Nephron progenitor cell (in vitro differentiated cells): ENCODE results near the gene BRI3.

ENCODE experiments used
- DNase-seq: peaks from one replicate; pipeline ENCODE4 v3.0.0; 2021
- H3K27ac Mint-ChIP-seq: 2 replicates; pipeline ENCODE4 v1.8.0; 2021; ENCODE audit warnings: mild to moderate bottlenecking, moderate library complexity, mixed read lengths
- H3K27me3 Mint-ChIP-seq: 2 replicates; pipeline ENCODE4 v1.8.0; 2021; ENCODE audit warnings: mild to moderate bottlenecking, low read depth, mixed read lengths; ENCODE audit not compliant: poor library complexity
- H3K36me3 Mint-ChIP-seq: 2 replicates; pipeline ENCODE4 v1.8.0; 2021; ENCODE audit warnings: low read depth, mixed read lengths
- H3K4me1 Mint-ChIP-seq: 2 replicates; pipeline ENCODE4 v1.8.0; 2021; ENCODE audit warnings: mixed read lengths
- H3K4me3 Mint-ChIP-seq: 2 replicates; pipeline ENCODE4 v1.8.0; 2021; ENCODE audit warnings: mild to moderate bottlenecking, moderate library complexity, mixed read lengths
- H3K9me3 Mint-ChIP-seq: 2 replicates; pipeline ENCODE4 v1.8.0; 2021; ENCODE audit warnings: mild to moderate bottlenecking, moderate library complexity, mixed read lengths
- CTCF ChIP-seq: fragments of 200-600 bp; sonication (generic); IDR thresholded peaks from 2 replicates; pipeline ENCODE4 v1.5.0; 2021; ENCODE audit warnings: antibody characterized with exemption

Gene BRI3

GRCh38 chr7:98250789-98251188, 30.7 kb upstream of the BRI3 start:
- no peak for TF ChIP-seq CTCF
- DNase-seq, result no peak
- Mint-ChIP-seq H3K9me3 (no peaks in the 10 kb centered on the region), H3K4me1 (peaks cover 41% of the 10 kb centered on the region), H3K27ac (no peak overlapping the region), H3K36me3 (peaks cover 10% of the 10 kb centered on the region), H3K4me3 (peak overlapping the region; percentile 92), H3K27me3 (peaks cover 13% of the 10 kb centered on the region)

DNA sequence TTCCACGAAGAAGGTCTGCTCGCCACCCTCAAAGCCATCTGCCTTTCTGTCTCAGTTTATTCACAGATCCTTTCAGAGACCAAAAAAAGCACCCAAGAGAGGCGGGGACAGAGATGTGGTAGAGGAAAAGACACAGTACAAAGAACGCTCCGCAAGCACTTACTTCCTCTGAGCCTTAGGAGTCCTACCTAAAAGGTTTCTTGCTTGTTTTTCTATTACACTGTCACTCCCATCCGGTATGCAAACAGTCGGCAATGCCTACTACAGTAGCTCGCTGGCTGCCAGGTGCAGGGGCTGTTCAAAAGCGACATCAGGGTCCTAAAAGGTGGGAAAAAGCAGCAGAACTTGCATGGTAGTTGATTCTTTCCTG, 30.3 kb upstream of the BRI3 start:
- no peak for TF ChIP-seq CTCF
- Mint-ChIP-seq H3K4me3 (peak overlapping the region; percentile 92), H3K27me3 (peaks cover 13% of the 10 kb centered on the region), H3K9me3 (no peaks in the 10 kb centered on the region), H3K4me1 (peaks cover 41% of the 10 kb centered on the region), H3K27ac (no peak overlapping the region), H3K36me3 (peaks cover 10% of the 10 kb centered on the region)
- DNase-seq, result no peak

DNA sequence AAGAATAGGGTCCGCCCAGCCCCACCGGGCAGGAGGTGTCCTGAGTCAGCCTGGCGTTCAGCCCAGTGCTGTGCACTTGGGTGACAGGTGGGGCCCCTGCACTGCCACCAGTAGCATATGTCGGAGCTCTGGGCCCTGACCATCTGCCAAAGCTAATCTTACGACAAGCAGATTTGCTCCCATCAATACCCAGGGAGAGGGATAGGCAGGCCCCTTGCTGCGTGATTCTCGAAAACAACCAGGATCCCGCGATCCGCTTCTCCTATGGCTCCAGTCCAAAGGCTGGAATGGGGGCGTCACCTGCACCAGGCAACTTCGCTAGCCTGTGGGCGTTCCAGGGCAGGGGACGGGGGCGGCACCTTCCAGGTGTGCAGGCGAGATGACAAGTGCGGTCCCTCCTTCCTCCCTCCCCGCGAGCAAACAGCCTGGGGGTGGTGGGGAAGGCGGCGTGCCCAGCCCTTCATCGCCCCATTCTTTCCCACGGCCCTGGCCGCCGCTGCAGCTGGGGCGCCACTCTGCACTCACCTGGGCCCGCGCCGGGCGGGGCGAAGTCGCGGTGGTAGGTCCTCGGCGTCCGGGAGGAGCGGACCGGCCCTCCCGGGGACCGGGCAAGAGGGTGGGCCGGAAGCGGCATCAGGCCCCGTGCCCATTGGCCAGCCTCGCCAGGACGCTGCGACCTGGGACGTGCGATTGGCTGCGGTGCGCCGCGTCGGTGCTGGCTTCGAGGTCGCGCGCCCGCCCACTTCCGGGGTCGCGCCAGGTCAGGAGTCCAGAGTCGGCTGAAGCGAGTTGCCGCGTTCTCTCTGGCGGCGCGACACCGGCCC, 29.7 kb upstream of the BRI3 start, which contains the start of gene TECPR1:
Gene TECPR1, minus strand, starts transcription at position 632 of the 824 bp plus-strand sequence. CDS start 6,086 bp downstream, outside the sequence.
- H3K36me3 Mint-ChIP-seq, result peaks cover 10% of the 10 kb centered on the region
- peak within 1 kb of the TSS; percentile 65 for H3K27ac Mint-ChIP-seq
- peak; percentile 94 for DNase-seq
- peaks cover 41% of the 10 kb centered on the region for H3K4me1 Mint-ChIP-seq
- peaks cover 13% of the 10 kb centered on the region for H3K27me3 Mint-ChIP-seq
- peak within 1 kb of the TSS; percentile 92 for H3K4me3 Mint-ChIP-seq
- H3K9me3 Mint-ChIP-seq, result no peaks in the 10 kb centered on the region
- no peak for TF ChIP-seq CTCF

- H3K4me3 Mint-ChIP-seq, result peak overlapping the region; percentile 92
- DNase-seq, result no peak
- no peak for TF ChIP-seq CTCF
- H3K9me3 Mint-ChIP-seq, result no peaks in the 10 kb centered on the region
- H3K36me3 Mint-ChIP-seq, result peaks cover 13% of the 10 kb centered on the region
- peaks cover 41% of the 10 kb centered on the region for H3K4me1 Mint-ChIP-seq
- H3K27ac Mint-ChIP-seq, result peak overlapping the region; percentile 65
- peaks cover 13% of the 10 kb centered on the region for H3K27me3 Mint-ChIP-seq
Measured at GRCh38 chr7:98252425-98253054, 28.9 kb upstream of the BRI3 start.

DNA sequence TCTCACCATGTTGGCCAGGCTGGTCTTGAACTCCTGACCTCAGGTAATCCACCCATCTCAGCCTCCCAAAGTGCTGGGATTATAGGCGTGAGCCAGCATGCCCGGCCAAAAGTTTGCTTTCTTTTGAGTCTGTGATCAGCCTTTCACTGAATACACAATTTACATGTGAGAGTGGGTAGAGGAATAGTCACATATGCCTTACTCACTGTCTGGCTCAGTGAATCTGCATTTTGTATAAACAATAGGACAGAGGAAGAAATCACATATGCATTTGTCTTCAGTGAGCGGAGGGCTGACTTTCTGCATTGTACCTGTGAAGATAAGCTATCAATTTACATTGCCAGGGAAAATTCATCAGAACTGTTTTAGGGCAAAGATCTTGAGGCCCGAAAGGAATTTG, 27.0 kb upstream of the BRI3 start:
- DNase-seq, result no peak
- H3K36me3 Mint-ChIP-seq, result peaks cover 12% of the 10 kb centered on the region
- peaks cover 8% of the 10 kb centered on the region for H3K27me3 Mint-ChIP-seq
- no peak overlapping the region for H3K4me3 Mint-ChIP-seq
- no peak overlapping the region for H3K27ac Mint-ChIP-seq
- TF ChIP-seq CTCF, result no peak
- H3K9me3 Mint-ChIP-seq, result no peaks in the 10 kb centered on the region
- H3K4me1 Mint-ChIP-seq, result peaks cover 35% of the 10 kb centered on the region
